ENCODE data around the gene ASCC2.

Gene ASCC2, protein sequence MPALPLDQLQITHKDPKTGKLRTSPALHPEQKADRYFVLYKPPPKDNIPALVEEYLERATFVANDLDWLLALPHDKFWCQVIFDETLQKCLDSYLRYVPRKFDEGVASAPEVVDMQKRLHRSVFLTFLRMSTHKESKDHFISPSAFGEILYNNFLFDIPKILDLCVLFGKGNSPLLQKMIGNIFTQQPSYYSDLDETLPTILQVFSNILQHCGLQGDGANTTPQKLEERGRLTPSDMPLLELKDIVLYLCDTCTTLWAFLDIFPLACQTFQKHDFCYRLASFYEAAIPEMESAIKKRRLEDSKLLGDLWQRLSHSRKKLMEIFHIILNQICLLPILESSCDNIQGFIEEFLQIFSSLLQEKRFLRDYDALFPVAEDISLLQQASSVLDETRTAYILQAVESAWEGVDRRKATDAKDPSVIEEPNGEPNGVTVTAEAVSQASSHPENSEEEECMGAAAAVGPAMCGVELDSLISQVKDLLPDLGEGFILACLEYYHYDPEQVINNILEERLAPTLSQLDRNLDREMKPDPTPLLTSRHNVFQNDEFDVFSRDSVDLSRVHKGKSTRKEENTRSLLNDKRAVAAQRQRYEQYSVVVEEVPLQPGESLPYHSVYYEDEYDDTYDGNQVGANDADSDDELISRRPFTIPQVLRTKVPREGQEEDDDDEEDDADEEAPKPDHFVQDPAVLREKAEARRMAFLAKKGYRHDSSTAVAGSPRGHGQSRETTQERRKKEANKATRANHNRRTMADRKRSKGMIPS

GRCh38 chr22:29837741-29838598 lies at the start of gene ASCC2:
Gene ASCC2, minus strand, starts transcription at chr22:29838274. Its CDS starts 5,949 bp downstream, at chr22:29832325.
- H3K9me3 Mint-ChIP-seq = no peaks in the 10 kb centered on the region
- peaks cover 12% of the 10 kb centered on the region for H3K36me3 Mint-ChIP-seq
- H3K27ac Mint-ChIP-seq = peak within 1 kb of the TSS; percentile 95
- H3K4me3 Mint-ChIP-seq = peak within 1 kb of the TSS; percentile 96
- peaks cover 39% of the 10 kb centered on the region for H3K4me1 Mint-ChIP-seq
- H3K27me3 Mint-ChIP-seq = no peaks in the 10 kb centered on the region

GRCh38 chr22:29887358-29887757 lies 49.3 kb upstream of the ASCC2 start:
- Mint-ChIP-seq H3K27ac (no peak overlapping the region), H3K4me1 (peaks cover 28% of the 10 kb centered on the region), H3K9me3 (no peaks in the 10 kb centered on the region), H3K36me3 (no peaks in the 10 kb centered on the region), H3K27me3 (no peaks in the 10 kb centered on the region), H3K4me3 (no peak overlapping the region)

- no peak overlapping the region for H3K27ac Mint-ChIP-seq
Observed at GRCh38 chr22:29886596-29886995, 48.5 kb upstream of the ASCC2 start.

GRCh38 chr22:29885610-29886009 lies 47.5 kb upstream of the ASCC2 start:
- Mint-ChIP-seq H3K4me3 (no peak overlapping the region), H3K27ac (no peak overlapping the region), H3K4me1 (peaks cover 15% of the 10 kb centered on the region), H3K27me3 (no peaks in the 10 kb centered on the region), H3K36me3 (no peaks in the 10 kb centered on the region), H3K9me3 (no peaks in the 10 kb centered on the region)

More at GRCh38 chr22:29886596-29886995, 48.5 kb upstream of the ASCC2 start:
- H3K4me3 Mint-ChIP-seq = no peak overlapping the region
- H3K27me3 Mint-ChIP-seq = no peaks in the 10 kb centered on the region
- peaks cover 20% of the 10 kb centered on the region for H3K4me1 Mint-ChIP-seq
- no peaks in the 10 kb centered on the region for H3K9me3 Mint-ChIP-seq
- H3K36me3 Mint-ChIP-seq = no peaks in the 10 kb centered on the region

DNA sequence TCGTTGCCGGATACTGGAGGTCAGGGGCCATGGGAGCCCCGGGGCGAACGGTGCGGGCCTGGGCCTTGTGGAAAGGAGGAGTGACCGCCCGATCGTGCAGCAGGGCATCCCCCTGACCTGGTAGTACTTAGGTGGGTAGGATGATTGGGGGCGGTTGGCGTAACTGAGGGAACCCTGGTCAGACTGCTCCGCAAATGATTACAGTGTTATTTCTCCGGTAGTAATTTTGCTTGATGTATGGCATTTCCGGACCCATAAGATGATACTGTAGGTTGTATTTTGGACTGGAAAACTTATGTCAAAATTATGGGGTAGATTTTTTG lies 45.7 kb upstream of the ASCC2 start:
- no peaks in the 10 kb centered on the region for H3K36me3 Mint-ChIP-seq
- no peaks in the 10 kb centered on the region for H3K27me3 Mint-ChIP-seq
- H3K9me3 Mint-ChIP-seq = no peaks in the 10 kb centered on the region
- peaks cover 7% of the 10 kb centered on the region for H3K4me1 Mint-ChIP-seq
- peak overlapping the region; percentile 87 for H3K27ac Mint-ChIP-seq
- peak overlapping the region; percentile 94 for H3K4me3 Mint-ChIP-seq

- peak within 1 kb of the TSS; percentile 94 for H3K4me3 Mint-ChIP-seq
- no peaks in the 10 kb centered on the region for H3K9me3 Mint-ChIP-seq
- H3K27me3 Mint-ChIP-seq = no peaks in the 10 kb centered on the region
- no peaks in the 10 kb centered on the region for H3K36me3 Mint-ChIP-seq
- peaks cover 2% of the 10 kb centered on the region for H3K4me1 Mint-ChIP-seq
- H3K27ac Mint-ChIP-seq = peak within 1 kb of the TSS; percentile 87
Observed at GRCh38 chr22:29883045-29883774, 45.1 kb upstream of the ASCC2 start, which contains the start of gene MTMR3. Gene MTMR3, plus strand, starts transcription at chr22:29883174. Its CDS starts 87,886 bp downstream, at chr22:29971060.

- Mint-ChIP-seq H3K4me1 (no peaks in the 10 kb centered on the region), H3K9me3 (no peaks in the 10 kb centered on the region), H3K27ac (no peak overlapping the region), H3K27me3 (no peaks in the 10 kb centered on the region), H3K36me3 (no peaks in the 10 kb centered on the region), H3K4me3 (peak overlapping the region; percentile 94)
Observed at GRCh38 chr22:29882716-29883044, 44.6 kb upstream of the ASCC2 start.

- H3K27me3 Mint-ChIP-seq = no peaks in the 10 kb centered on the region
- H3K9me3 Mint-ChIP-seq = no peaks in the 10 kb centered on the region
- H3K36me3 Mint-ChIP-seq = no peaks in the 10 kb centered on the region
- no peak overlapping the region for H3K4me3 Mint-ChIP-seq
- no peaks in the 10 kb centered on the region for H3K4me1 Mint-ChIP-seq
- no peak overlapping the region for H3K27ac Mint-ChIP-seq
Observed at GRCh38 chr22:29879753-29880152, 41.7 kb upstream of the ASCC2 start.

GRCh38 chr22:29877620-29878019 lies 39.5 kb upstream of the ASCC2 start:
- Mint-ChIP-seq H3K9me3 (no peaks in the 10 kb centered on the region), H3K36me3 (no peaks in the 10 kb centered on the region), H3K27ac (no peak overlapping the region), H3K4me1 (no peaks in the 10 kb centered on the region), H3K4me3 (no peak overlapping the region), H3K27me3 (no peaks in the 10 kb centered on the region)

DNA sequence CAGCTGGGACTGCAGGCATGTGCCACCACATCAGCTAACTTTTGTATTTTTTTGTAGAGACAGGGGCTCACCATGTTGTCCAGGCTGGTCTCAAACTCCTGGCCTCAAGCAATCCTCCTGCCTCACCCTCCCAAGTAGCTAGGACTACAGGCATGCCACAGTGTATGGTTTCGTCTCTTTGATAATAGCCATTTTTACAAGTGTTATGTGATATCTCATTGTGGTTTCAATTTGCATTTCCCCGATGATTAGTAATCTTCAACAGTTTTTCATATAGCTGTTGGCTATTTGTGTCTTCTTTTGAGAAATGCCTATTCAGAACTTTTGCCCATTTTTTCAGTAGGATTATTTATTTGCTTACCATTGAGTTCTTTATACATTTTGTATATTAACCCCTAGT lies 35.9 kb upstream of the ASCC2 start:
- Mint-ChIP-seq H3K4me1 (peaks cover 5% of the 10 kb centered on the region), H3K36me3 (no peaks in the 10 kb centered on the region), H3K27ac (no peak overlapping the region), H3K4me3 (no peak overlapping the region), H3K9me3 (no peaks in the 10 kb centered on the region), H3K27me3 (no peaks in the 10 kb centered on the region)

GRCh38 chr22:29872989-29873388 lies 34.9 kb upstream of the ASCC2 start:
- peaks cover 5% of the 10 kb centered on the region for H3K4me1 Mint-ChIP-seq
- H3K27ac Mint-ChIP-seq = no peak overlapping the region
- H3K27me3 Mint-ChIP-seq = no peaks in the 10 kb centered on the region
- no peaks in the 10 kb centered on the region for H3K36me3 Mint-ChIP-seq
- no peaks in the 10 kb centered on the region for H3K9me3 Mint-ChIP-seq
- H3K4me3 Mint-ChIP-seq = no peak overlapping the region

GRCh38 chr22:29872144-29872893 lies 34.2 kb upstream of the ASCC2 start:
- no peaks in the 10 kb centered on the region for H3K36me3 Mint-ChIP-seq
- no peaks in the 10 kb centered on the region for H3K27me3 Mint-ChIP-seq
- H3K4me3 Mint-ChIP-seq = no peak overlapping the region
- H3K4me1 Mint-ChIP-seq = peaks cover 5% of the 10 kb centered on the region
- H3K9me3 Mint-ChIP-seq = no peaks in the 10 kb centered on the region
- no peak overlapping the region for H3K27ac Mint-ChIP-seq

GRCh38 chr22:29871684-29872083 lies 33.6 kb upstream of the ASCC2 start:
- Mint-ChIP-seq H3K4me1 (peaks cover 5% of the 10 kb centered on the region), H3K9me3 (no peaks in the 10 kb centered on the region), H3K4me3 (no peak overlapping the region), H3K27me3 (no peaks in the 10 kb centered on the region), H3K27ac (no peak overlapping the region), H3K36me3 (no peaks in the 10 kb centered on the region)

DNA sequence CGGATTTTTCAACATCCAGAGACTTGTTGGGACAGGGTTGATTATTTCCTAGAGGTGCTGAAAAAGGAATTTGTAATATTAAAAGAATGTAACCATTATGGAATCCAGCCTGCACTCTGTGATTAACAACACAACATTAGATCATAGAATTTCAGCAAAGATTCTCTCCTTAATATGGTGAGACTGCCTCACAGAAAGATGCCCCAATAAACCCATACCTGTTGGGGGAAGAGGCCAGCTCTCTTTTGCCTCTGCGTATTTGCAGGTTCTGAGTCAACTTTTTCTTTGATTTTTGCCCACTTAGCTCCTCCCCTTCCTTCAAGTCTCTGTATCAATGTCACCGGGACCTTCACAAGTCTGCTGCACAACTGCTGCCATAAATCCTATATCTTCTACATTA lies 32.5 kb upstream of the ASCC2 start:
- Mint-ChIP-seq H3K4me1 (peaks cover 5% of the 10 kb centered on the region), H3K27me3 (no peaks in the 10 kb centered on the region), H3K4me3 (no peak overlapping the region), H3K27ac (no peak overlapping the region), H3K9me3 (no peaks in the 10 kb centered on the region), H3K36me3 (no peaks in the 10 kb centered on the region)

Measured in activated naive CD4-positive, alpha-beta T cell treated with anti-CD3 and anti-CD28 coated beads, Interleukin-2, amount 50 U/mL, for 24 hours (primary cell).